Measurements from ENCODE around the gene FOXP2.

DNA sequence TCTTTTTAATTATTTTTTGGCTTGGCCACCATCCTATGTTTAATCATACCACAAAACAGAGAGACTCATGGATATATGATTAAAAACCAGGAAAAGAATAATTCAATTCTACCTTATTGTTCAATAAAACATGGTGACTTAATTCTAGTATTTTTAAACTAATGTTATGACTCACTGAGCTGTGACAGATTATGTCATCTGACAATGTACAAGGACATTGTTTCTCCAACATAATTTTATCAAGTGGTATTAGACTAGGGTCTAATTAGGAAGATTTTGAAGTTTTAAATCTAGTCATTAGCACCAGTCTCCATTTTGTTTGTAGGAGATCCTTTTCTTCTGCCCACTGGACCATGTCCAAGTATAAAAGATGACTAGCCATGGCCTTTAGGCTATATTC, 307.9 kb downstream of the FOXP2 start:
- TF ChIP-seq POLR2A (IDR thresholded peaks at IDR 0.05) (no peak), POLR2AphosphoS5 (IDR thresholded peaks at IDR 0.05) (no peak)
- TF ChIP-seq, protein P1, sequence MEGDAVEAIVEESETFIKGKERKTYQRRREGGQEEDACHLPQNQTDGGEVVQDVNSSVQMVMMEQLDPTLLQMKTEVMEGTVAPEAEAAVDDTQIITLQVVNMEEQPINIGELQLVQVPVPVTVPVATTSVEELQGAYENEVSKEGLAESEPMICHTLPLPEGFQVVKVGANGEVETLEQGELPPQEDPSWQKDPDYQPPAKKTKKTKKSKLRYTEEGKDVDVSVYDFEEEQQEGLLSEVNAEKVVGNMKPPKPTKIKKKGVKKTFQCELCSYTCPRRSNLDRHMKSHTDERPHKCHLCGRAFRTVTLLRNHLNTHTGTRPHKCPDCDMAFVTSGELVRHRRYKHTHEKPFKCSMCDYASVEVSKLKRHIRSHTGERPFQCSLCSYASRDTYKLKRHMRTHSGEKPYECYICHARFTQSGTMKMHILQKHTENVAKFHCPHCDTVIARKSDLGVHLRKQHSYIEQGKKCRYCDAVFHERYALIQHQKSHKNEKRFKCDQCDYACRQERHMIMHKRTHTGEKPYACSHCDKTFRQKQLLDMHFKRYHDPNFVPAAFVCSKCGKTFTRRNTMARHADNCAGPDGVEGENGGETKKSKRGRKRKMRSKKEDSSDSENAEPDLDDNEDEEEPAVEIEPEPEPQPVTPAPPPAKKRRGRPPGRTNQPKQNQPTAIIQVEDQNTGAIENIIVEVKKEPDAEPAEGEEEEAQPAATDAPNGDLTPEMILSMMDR (IDR thresholded peaks at IDR 0.05), result no peak

All from sigmoid colon (tissue), 4 donors.